GM12892 (cell line): ENCODE measurements around the gene VPS33B.

Source experiments
- POLR2A ChIP-seq: IDR thresholded peaks from 2 replicates; pipeline ENCODE4 v1.6.1; 2011; ENCODE audit warnings: low read depth, low read length, control low read depth
- POLR2AphosphoS5 ChIP-seq: IDR thresholded peaks from 2 replicates; pipeline ENCODE4 v1.6.1; 2011; ENCODE audit warnings: low read depth, low read length, control low read depth
- TAF1 ChIP-seq: IDR thresholded peaks from 2 replicates; pipeline ENCODE4 v1.6.1; 2011; ENCODE audit warnings: low read depth, mild to moderate bottlenecking, control low read depth, low read length, borderline replicate concordance

GRCh38 chr15:90989040-90989768, 33.2 kb downstream of the VPS33B start:
- no peak for TF ChIP-seq POLR2A
- no peak for TF ChIP-seq POLR2AphosphoS5
- TF ChIP-seq TAF1, result no peak
